Neural cell (in vitro differentiated cells): ENCODE data around the gene NFIX.

ENCODE experiments used
- CTCF ChIP-seq: fragments of 450-650 bp; IDR thresholded peaks from 2 replicates; pipeline ENCODE4 v1.5.1; 2014; ENCODE audit warnings: antibody characterized with exemption, mild to moderate bottlenecking, moderate library complexity; ENCODE audit not compliant: poor library complexity, severe bottlenecking
- EZH2 ChIP-seq: fragments of 200-600, 300-800 bp; shearing (Covaris generic), sonication (generic); IDR thresholded peaks from 2 replicates; pipeline ENCODE4 v1.6.1; 2014; ENCODE audit warnings: antibody characterized with exemption, low read length, borderline replicate concordance, mild to moderate bottlenecking; ENCODE audit not compliant: insufficient read depth, poor library complexity, severe bottlenecking
- MXI1 ChIP-seq: fragments of 450-650 bp; conservative IDR thresholded peaks from 2 replicates; pipeline ENCODE4 v1.6.1; 2014; ENCODE audit warnings: antibody characterized with exemption, mild to moderate bottlenecking; ENCODE audit not compliant: poor library complexity, severe bottlenecking
- POLR2AphosphoS5 ChIP-seq: IDR thresholded peaks from 2 replicates; pipeline ENCODE4 v1.6.1; 2012
- TF ChIP-seq, protein P1 (sequence below): IDR thresholded peaks from 2 replicates; pipeline ENCODE4 v1.6.1; 2012; ENCODE audit warnings: borderline replicate concordance

DNA sequence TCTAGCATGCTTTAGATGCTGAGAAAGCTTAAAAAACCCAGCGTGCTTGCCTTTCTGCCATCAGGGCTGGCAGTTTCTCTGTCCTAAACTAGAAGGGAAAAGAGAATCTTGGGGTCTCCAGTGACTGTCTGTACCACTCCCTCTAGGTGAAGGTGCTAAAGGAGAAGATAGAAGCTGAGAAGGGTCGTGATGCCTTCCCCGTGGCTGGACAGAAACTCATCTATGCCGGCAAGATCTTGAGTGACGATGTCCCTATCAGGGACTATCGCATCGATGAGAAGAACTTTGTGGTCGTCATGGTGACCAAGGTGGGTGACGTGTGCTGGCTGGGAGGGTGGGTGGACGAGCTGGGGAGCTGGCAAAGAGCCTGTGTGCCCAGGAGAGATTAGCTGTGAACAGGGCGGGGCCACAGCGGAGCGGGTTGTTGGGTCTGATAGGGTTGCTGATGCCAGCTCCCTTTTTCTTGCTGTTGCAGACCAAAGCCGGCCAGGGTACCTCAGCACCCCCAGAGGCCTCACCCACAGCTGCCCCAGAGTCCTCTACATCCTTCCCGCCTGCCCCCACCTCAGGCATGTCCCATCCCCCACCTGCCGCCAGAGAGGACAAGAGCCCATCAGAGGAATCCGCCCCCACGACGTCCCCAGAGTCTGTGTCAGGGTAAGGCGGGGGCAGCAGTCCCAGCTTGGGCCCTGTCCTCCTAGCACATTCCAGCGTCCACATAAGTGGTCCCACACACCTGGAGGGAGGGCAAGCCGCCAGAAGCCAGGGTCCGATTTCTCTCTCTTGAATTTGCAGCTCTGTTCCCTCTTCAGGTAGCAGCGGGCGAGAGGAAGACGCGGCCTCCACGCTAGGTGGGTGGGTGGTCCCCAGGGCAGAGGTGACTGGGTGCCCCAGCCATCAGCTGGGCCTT is 47.3 kb upstream of the NFIX start:
- TF ChIP-seq, protein P1, sequence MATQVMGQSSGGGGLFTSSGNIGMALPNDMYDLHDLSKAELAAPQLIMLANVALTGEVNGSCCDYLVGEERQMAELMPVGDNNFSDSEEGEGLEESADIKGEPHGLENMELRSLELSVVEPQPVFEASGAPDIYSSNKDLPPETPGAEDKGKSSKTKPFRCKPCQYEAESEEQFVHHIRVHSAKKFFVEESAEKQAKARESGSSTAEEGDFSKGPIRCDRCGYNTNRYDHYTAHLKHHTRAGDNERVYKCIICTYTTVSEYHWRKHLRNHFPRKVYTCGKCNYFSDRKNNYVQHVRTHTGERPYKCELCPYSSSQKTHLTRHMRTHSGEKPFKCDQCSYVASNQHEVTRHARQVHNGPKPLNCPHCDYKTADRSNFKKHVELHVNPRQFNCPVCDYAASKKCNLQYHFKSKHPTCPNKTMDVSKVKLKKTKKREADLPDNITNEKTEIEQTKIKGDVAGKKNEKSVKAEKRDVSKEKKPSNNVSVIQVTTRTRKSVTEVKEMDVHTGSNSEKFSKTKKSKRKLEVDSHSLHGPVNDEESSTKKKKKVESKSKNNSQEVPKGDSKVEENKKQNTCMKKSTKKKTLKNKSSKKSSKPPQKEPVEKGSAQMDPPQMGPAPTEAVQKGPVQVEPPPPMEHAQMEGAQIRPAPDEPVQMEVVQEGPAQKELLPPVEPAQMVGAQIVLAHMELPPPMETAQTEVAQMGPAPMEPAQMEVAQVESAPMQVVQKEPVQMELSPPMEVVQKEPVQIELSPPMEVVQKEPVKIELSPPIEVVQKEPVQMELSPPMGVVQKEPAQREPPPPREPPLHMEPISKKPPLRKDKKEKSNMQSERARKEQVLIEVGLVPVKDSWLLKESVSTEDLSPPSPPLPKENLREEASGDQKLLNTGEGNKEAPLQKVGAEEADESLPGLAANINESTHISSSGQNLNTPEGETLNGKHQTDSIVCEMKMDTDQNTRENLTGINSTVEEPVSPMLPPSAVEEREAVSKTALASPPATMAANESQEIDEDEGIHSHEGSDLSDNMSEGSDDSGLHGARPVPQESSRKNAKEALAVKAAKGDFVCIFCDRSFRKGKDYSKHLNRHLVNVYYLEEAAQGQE, result no peak
- no peak for TF ChIP-seq EZH2
- no peak for TF ChIP-seq CTCF
- TF ChIP-seq POLR2AphosphoS5, result no peak
- TF ChIP-seq MXI1, result no peak
